ENCODE results near the gene SHISA4.

Gene SHISA4

DNA sequence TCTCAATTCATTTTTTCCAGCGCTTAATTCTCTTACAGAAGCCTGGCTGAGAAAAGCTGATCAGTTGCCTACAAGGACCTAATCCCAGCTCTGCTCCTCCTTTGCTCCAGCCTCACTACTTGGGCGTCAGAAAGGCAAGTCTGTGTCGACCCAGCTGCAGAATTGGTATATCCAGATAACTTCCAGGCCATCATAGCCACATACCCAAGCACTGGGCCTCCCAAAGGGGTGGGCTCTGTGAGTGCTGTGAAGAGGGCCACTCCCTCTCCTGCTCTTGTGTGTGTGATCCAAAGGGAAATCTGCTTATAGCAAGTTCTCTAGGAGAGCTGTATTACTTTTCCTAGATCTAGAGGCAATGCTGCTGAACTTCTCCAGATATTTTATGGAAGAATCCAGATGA is 39.6 kb downstream of the SHISA4 start:
- TF ChIP-seq, protein P1, sequence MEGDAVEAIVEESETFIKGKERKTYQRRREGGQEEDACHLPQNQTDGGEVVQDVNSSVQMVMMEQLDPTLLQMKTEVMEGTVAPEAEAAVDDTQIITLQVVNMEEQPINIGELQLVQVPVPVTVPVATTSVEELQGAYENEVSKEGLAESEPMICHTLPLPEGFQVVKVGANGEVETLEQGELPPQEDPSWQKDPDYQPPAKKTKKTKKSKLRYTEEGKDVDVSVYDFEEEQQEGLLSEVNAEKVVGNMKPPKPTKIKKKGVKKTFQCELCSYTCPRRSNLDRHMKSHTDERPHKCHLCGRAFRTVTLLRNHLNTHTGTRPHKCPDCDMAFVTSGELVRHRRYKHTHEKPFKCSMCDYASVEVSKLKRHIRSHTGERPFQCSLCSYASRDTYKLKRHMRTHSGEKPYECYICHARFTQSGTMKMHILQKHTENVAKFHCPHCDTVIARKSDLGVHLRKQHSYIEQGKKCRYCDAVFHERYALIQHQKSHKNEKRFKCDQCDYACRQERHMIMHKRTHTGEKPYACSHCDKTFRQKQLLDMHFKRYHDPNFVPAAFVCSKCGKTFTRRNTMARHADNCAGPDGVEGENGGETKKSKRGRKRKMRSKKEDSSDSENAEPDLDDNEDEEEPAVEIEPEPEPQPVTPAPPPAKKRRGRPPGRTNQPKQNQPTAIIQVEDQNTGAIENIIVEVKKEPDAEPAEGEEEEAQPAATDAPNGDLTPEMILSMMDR (IDR thresholded peaks at IDR 0.05) = no peak
- H3K27me3 ChIP-seq = no peaks in the 10 kb centered on the region
- H3K4me3 ChIP-seq = no peak overlapping the region
- intact Hi-C loops (cut with DNase I; ENCODE audit: low total_unique reads) = no loop called here
- no peaks in the 10 kb centered on the region for H3K9me3 ChIP-seq
- peaks cover 39 to 77% (median 66%) of the 10 kb centered on the region in 3 donors for H3K36me3 ChIP-seq
- peak overlapping the region; percentile 62 to 95 for H3K27ac ChIP-seq
- peaks cover 8 to 97% (median 62%) of the 10 kb centered on the region in 4 donors for H3K4me1 ChIP-seq
- DNase-seq = no peak

DNA sequence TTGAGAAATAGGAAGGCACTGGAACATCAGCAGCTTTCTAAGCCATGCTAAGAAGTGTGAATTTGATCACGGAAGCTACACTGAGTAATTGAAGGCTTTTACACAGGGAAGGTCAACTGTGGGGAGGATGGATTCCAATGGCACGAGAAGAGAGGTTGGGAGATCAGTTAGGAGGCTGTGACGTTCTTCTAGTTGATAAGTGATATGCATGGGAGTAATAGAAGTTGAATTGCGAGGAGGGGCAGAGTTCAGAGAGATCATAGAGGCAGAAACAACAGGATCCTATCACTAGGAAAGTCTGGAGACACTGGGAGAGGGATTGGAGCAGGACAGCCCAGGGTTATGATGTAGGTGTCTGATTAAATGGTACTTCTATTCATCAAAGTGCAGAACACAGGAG is 41.4 kb downstream of the SHISA4 start:
- TF ChIP-seq, protein P1 (IDR thresholded peaks at IDR 0.05) = no peak
- intact Hi-C loops (cut with DNase I; ENCODE audit: low total_unique reads) = no loop called here
- peak overlapping the region; percentile 36 to 95 for H3K27ac ChIP-seq
- peaks cover 41 to 67% (median 63%) of the 10 kb centered on the region in 3 donors for H3K36me3 ChIP-seq
- DNase-seq = no peak
- peak overlapping the region in 1 of 2 donors; percentile 27 for H3K4me3 ChIP-seq
- no peaks in the 10 kb centered on the region for H3K9me3 ChIP-seq
- H3K4me1 ChIP-seq = peaks cover 8 to 100% (median 67%) of the 10 kb centered on the region in 4 donors
- H3K27me3 ChIP-seq = no peaks in the 10 kb centered on the region

DNA sequence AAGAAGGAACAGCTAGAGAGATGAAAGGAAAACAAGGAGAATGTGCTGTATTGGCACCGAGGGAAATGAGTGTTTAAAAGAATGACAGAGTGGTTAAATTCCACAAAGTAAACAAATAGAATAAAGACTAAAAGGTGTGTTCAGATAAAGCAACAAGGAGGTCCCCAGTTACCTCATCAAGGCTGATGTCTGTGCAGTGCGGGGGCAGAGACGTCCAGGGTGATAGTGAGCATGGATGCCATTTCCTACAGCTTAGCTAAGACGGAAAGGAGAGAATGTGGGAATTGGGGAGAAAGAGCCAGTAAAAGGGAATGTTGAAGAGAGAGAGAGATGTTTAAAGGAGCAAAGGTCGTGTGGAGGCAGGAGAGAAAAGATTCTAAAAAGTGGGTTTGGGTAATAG is 42.1 kb downstream of the SHISA4 start:
- H3K27me3 ChIP-seq = no peaks in the 10 kb centered on the region
- TF ChIP-seq, protein P1 (IDR thresholded peaks at IDR 0.05) = no peak
- H3K4me3 ChIP-seq = peak overlapping the region in 1 of 2 donors; percentile 27
- H3K27ac ChIP-seq = peak overlapping the region; percentile 36 to 95
- H3K4me1 ChIP-seq = peaks cover 6 to 100% (median 69%) of the 10 kb centered on the region in 4 donors
- DNase-seq = no peak
- peaks cover 46 to 74% (median 63%) of the 10 kb centered on the region in 3 donors for H3K36me3 ChIP-seq
- H3K9me3 ChIP-seq = no peaks in the 10 kb centered on the region
- intact Hi-C loops (cut with DNase I; ENCODE audit: low total_unique reads) = no loop called here

DNA sequence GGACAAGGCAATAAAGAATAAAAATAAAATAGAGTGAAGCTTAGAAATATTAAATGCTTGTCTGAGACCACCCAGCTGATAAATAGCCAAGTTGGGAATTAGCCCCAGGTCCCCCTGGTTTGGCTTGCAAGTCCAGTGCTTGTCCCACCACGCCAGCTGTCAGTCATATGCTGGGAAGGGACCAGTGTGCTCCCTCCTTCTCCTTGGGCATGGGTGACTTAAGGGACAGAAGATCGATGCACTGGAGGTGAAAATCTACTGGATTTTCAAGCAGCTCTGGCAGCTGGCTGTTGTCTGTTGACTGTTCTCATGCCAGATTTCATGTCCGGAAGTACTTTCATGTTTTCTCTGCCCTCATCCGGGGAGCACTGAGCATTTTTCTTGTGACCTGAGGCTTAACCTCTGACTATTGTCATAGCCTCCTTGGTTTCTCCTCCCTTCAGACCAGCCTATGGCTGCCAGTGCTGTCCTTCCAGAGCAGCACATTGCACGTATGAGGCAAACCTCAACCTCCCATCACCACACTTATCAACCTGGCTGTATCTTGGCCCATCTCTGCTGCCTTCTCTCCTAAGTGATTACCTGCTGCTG is 45.2 kb downstream of the SHISA4 start:
- DNase-seq = no peak
- Histone ChIP-seq H3K4me3 (peak overlapping the region; percentile 20 to 83), H3K4me1 (peaks cover 0 to 100% (median 78%) of the 10 kb centered on the region in 4 donors), H3K36me3 (peaks cover 48 to 66% (median 54%) of the 10 kb centered on the region in 3 donors), H3K27me3 (no peaks in the 10 kb centered on the region), H3K27ac (peak overlapping the region; percentile 58 to 95), H3K9me3 (no peaks in the 10 kb centered on the region)
- TF ChIP-seq, protein P1 (IDR thresholded peaks at IDR 0.05) = no peak
- intact Hi-C loops (cut with DNase I; ENCODE audit: low total_unique reads) = no loop called here

DNA sequence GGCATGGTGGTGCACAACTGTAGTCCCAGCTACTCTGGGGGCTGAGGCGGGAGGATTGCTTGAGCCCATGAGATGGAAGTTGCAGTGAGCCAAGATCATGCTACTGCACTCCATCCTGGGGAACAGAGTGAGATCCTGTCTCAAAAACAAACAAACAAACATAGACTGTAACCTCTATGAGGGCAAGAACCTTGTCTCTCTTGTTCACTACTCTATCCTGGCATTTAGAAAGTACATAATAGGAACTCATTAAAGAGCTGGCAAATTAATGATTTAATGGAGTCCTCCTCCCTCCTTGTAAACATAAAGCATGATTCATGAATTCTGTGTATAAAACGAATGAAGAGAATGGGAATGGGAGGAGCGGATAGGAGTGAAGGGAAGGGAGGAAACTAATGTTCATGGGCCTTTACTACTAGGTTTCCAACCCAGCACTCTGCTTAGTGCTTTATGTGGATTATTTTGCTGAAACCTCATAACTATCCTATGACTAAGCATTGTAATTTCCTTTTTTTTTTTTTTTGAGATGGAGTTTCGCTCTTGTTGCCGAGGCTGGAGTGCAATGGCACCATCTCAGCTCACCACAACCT is 49.0 kb downstream of the SHISA4 start:
- intact Hi-C loops (cut with DNase I; ENCODE audit: low total_unique reads) = no loop called here
- H3K36me3 ChIP-seq = peaks cover 29 to 55% (median 32%) of the 10 kb centered on the region in 3 donors
- H3K4me1 ChIP-seq = peaks cover 0 to 89% (median 52%) of the 10 kb centered on the region in 4 donors
- peak overlapping the region; percentile 95 to 97 for H3K27ac ChIP-seq
- DNase-seq = no peak
- TF ChIP-seq, protein P1 (IDR thresholded peaks at IDR 0.05) = no peak
- no peaks in the 10 kb centered on the region for H3K9me3 ChIP-seq
- H3K4me3 ChIP-seq = peak overlapping the region; percentile 83 to 92
- no peaks in the 10 kb centered on the region for H3K27me3 ChIP-seq
